ENCODE measurements around the gene OR14J1.

- TF ChIP-seq LEF1 (IDR thresholded peaks at IDR 0.05; ENCODE audit: borderline replicate concordance) = no peak
- TF ChIP-seq, protein P1, sequence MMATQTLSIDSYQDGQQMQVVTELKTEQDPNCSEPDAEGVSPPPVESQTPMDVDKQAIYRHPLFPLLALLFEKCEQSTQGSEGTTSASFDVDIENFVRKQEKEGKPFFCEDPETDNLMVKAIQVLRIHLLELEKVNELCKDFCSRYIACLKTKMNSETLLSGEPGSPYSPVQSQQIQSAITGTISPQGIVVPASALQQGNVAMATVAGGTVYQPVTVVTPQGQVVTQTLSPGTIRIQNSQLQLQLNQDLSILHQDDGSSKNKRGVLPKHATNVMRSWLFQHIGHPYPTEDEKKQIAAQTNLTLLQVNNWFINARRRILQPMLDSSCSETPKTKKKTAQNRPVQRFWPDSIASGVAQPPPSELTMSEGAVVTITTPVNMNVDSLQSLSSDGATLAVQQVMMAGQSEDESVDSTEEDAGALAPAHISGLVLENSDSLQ (IDR thresholded peaks at IDR 0.05) = no peak
Measured at GRCh38 chr6:29259721-29260120, 41.8 kb upstream of the OR14J1 start.
